Activated T-cell treated with anti-CD3 and anti-CD28 coated beads, Interleukin-2, amount 50 U/mL, for 72 hours (primary cell): ENCODE measurements around the gene RALGPS1. TPM values are rescaled to one million over a fixed set of nuclear protein-coding genes. Genes with fewer than 3 reads are reported as not detected.

Source experiments
- ATAC-seq, 2 donors: fragments of 150-1000 bp; cut with Tn5 transposase; replicated peaks in 1 of 2; 2 replicates each; pipeline ENCODE4 v1.10.0; 2021; ENCODE audit warnings: moderate library complexity in 2 of 2, mild to moderate bottlenecking in 1 of 2
- DNase-seq, 2 donors: peaks; one replicate each; pipeline ENCODE4 v3.0.0; 2021 to 2022; ENCODE audit warnings: mixed read lengths in 1 of 2
- H3K27ac Mint-ChIP-seq: one replicate; pipeline ENCODE4 v1.8.0; 2022; ENCODE audit warnings: mild to moderate bottlenecking, moderate library complexity, mixed read lengths
- H3K27me3 Mint-ChIP-seq: one replicate; pipeline ENCODE4 v1.8.0; 2022; ENCODE audit warnings: low read depth, mixed read lengths
- H3K36me3 Mint-ChIP-seq, 2 donors: one replicate each; pipeline ENCODE4 v1.8.0; 2022; ENCODE audit warnings: mixed read lengths in 2 of 2, mild to moderate bottlenecking in 1 of 2; ENCODE audit not compliant: insufficient read depth in 2 of 2
- H3K4me1 Mint-ChIP-seq: one replicate; pipeline ENCODE4 v1.8.0; 2022; ENCODE audit warnings: low read depth, mixed read lengths
- H3K4me3 Mint-ChIP-seq, 2 donors: one replicate each; pipeline ENCODE4 v1.8.0; 2022; ENCODE audit warnings: mild to moderate bottlenecking in 2 of 2, mixed read lengths in 2 of 2, moderate library complexity in 2 of 2
- H3K9me3 Mint-ChIP-seq, 2 donors: one replicate each; pipeline ENCODE4 v1.8.0; 2022; ENCODE audit warnings: mixed read lengths in 2 of 2
- total RNA-seq, 2 donors: library from RNA; stranded (reverse); gene quantifications; one replicate each; pipeline ENCODE4 v1.2.3, GENCODE V29; 2022

The RALGPS1 gene, protein sequence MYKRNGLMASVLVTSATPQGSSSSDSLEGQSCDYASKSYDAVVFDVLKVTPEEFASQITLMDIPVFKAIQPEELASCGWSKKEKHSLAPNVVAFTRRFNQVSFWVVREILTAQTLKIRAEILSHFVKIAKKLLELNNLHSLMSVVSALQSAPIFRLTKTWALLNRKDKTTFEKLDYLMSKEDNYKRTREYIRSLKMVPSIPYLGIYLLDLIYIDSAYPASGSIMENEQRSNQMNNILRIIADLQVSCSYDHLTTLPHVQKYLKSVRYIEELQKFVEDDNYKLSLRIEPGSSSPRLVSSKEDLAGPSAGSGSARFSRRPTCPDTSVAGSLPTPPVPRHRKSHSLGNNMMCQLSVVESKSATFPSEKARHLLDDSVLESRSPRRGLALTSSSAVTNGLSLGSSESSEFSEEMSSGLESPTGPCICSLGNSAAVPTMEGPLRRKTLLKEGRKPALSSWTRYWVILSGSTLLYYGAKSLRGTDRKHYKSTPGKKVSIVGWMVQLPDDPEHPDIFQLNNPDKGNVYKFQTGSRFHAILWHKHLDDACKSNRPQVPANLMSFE
- total RNA-seq, result 1 to 10 TPM; 3.3 to 3.4 TPM

- no peak within 1 kb of the TSS for H3K27ac Mint-ChIP-seq
- no peaks in the 10 kb centered on the region for H3K36me3 Mint-ChIP-seq
- H3K27me3 Mint-ChIP-seq, result peaks cover 32% of the 10 kb centered on the region
Observed at GRCh38 chr9:126914458-126915280, at the start of gene RALGPS1. RALGPS1 (plus strand) TSS chr9:126914782; CDS start chr9:126962290, 47,508 bp downstream.

DNA sequence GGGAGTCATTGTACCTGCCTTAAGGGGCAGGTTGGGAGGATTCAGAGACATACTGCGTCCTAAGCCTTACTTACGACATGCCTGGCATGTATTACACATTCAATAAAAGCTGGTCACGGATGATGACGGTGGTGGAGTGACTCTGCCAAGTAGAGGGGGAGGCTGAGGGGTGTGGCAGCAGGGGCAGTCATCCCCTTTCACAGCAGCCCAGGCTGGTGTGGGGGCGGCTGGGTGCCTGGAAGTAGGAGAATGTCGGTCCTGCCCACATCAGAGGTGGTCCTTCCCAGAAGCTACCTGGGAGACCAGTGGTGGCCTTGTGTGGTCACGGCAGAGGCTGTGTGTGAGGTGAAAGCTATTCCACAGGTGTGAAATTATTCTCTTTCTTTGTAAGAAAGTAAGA, 45.2 kb upstream of the RALGPS1 start:
- no peak for DNase-seq
- Mint-ChIP-seq H3K27ac (no peak overlapping the region), H3K9me3 (no peaks in the 10 kb centered on the region), H3K36me3 (peaks cover 1 to 2% of the 10 kb centered on the region in 2 donors), H3K4me3 (no peak overlapping the region), H3K27me3 (no peaks in the 10 kb centered on the region), H3K4me1 (peaks cover 18% of the 10 kb centered on the region)
- ATAC-seq, result no peak

More at GRCh38 chr9:126914458-126915280, at the start of gene RALGPS1:
- peaks cover 11% of the 10 kb centered on the region for H3K4me1 Mint-ChIP-seq
- peaks cover 0 to 4% of the 10 kb centered on the region in 2 donors for H3K9me3 Mint-ChIP-seq
- peak within 1 kb of the TSS; percentile 82 to 83 for H3K4me3 Mint-ChIP-seq
- ATAC-seq (peak; percentile 97 to 98), DNase-seq (peak; percentile 93 to 95)

DNA sequence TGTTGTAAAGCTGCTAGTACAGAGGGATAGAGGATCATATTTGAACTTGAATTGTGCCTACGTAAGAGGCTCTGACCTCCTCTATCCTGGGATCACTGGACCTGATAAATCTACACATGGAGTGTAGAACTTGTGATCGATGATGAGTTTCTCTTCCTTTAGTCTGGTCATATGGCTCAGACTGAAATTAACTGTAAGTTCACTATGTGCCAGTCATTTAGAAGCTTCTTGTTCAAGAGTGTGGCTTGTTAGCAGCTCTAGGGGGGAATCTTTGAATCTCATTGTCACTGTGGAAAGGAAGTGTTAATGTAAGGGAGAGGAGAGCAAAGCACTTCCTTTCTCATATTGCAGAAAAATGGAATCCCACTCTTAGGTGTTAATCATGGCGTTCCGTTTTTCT, 42.1 kb upstream of the RALGPS1 start:
- Mint-ChIP-seq H3K9me3 (no peaks in the 10 kb centered on the region), H3K4me1 (peaks cover 33% of the 10 kb centered on the region), H3K27me3 (no peaks in the 10 kb centered on the region), H3K27ac (peak overlapping the region; percentile 38), H3K36me3 (no peaks in the 10 kb centered on the region), H3K4me3 (no peak overlapping the region)
- ATAC-seq (peak; percentile 32 to 75), DNase-seq (no peak)

DNA sequence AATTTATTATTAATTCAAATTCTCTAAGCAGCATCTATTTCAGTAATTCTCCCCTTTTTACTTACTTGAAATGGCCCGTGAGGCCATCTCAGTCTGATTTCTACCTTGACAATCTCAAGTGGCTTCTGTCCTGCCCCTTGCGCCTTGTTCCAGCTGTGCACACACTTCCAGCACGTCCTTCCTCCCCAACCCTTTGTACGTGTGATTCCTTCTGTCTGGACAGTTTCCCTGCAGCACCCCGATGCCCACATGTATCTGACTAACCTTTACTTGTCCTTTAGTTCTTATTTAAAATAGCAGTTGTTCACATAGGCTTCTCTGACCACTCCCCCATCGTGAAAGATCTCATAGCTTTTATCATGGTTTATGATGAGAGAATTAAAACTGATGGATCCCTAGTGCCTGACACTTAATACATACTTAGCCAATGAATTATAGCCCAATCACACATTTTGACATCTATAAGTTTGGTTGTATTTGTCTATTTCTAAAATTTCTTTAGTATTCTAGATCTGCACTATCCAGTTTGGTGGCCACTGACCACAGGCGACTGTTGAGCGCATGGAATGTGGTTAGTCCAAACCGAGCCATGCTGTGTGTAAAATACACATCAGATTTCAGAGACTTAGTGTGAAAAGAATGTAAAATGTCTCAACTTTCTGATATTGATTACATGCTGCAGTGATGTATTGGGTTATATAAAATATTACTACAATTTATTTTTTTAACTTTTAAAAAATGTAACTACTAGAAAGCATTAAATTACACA, 39.9 kb upstream of the RALGPS1 start:
- no peak for DNase-seq
- Mint-ChIP-seq H3K36me3 (no peaks in the 10 kb centered on the region), H3K27me3 (no peaks in the 10 kb centered on the region), H3K27ac (peak overlapping the region; percentile 52), H3K4me3 (no peak overlapping the region), H3K4me1 (peaks cover 32% of the 10 kb centered on the region), H3K9me3 (no peaks in the 10 kb centered on the region)
- ATAC-seq, result no peak

DNA sequence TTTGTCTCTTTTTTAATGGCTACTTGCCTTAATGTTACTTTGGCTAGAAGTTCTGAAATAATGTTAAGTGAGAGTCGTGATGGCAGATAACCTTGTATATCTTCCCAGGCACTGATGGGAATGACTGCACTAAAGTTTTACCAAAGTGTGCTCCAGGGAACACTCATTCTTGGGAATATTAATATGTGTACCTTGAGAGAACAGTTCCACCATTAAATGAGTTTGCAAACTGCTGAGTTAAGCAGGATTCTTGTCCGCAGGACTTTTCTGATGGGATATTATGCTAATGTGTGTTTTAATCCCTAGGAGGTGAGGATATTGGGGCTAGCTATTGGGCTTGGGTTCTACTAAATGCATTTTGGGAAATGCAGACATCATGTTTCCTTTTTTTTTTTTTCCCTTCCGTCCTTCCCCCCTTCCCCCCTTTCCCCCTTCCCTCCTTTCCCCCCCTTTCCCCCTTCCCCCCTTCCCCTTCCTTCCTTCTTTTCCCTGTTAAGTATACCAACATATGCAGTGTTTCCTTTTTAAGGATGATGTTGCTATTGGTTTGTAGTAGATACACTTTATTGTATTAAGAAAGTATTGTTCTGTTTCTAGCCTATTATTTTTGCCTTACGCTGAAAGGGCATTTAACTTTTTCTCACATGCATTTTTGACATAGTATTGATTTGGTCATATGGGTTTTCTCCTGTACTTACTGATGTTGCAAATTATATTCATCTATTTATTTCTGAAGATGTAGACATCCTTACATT, 38.6 kb upstream of the RALGPS1 start:
- Mint-ChIP-seq H3K27ac (peak overlapping the region; percentile 95), H3K36me3 (no peaks in the 10 kb centered on the region), H3K27me3 (no peaks in the 10 kb centered on the region), H3K4me1 (peaks cover 32% of the 10 kb centered on the region), H3K4me3 (no peak overlapping the region), H3K9me3 (no peaks in the 10 kb centered on the region)
- DNase-seq (no peak), ATAC-seq (no peak)

- peaks cover 32% of the 10 kb centered on the region for H3K4me1 Mint-ChIP-seq
- no peak overlapping the region for H3K4me3 Mint-ChIP-seq
- H3K9me3 Mint-ChIP-seq, result no peaks in the 10 kb centered on the region
- H3K27me3 Mint-ChIP-seq, result no peaks in the 10 kb centered on the region
- H3K27ac Mint-ChIP-seq, result peak overlapping the region; percentile 95
- no peak for ATAC-seq
- DNase-seq, result no peak
- H3K36me3 Mint-ChIP-seq, result no peaks in the 10 kb centered on the region
Observed at GRCh38 chr9:126876531-126876930, 38.1 kb upstream of the RALGPS1 start.

DNA sequence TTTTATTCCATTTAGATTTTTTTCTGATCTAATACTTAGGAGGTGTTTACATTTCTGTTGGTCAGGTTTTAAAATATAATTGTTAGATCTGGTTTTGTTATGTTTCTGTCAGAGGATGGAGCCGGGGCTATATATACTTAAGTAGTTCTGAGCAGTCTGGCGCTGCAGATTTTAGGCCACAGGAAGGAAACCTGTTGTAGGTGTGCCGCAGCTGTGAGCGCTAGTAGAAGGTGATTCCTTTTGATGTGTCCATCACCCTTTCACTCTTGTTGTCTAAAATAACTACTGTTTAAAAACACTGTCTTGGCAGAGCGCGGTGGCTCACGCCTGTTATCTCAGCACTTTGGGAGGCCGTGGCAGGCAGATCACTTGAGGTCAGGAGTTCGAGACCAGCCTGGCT, 37.2 kb upstream of the RALGPS1 start:
- no peak for DNase-seq
- no peak for ATAC-seq
- Mint-ChIP-seq H3K27me3 (no peaks in the 10 kb centered on the region), H3K4me1 (peaks cover 31% of the 10 kb centered on the region), H3K36me3 (no peaks in the 10 kb centered on the region), H3K27ac (peak overlapping the region; percentile 63), H3K4me3 (no peak overlapping the region), H3K9me3 (no peaks in the 10 kb centered on the region)

DNA sequence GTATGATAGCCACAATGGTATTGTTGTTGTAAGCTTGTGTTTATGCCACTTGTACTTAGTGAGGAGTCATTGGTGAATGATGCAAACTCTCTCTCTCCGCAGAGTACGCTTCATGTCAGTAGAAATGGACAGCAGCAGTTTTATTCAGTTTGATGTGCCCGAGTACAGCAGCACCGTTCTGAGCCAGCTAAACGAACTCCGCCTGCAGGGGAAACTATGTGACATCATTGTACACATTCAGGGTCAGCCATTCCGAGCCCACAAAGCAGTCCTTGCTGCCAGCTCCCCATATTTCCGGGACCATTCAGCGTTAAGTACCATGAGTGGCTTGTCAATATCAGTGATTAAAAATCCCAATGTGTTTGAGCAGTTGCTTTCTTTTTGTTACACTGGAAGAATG, 35.3 kb upstream of the RALGPS1 start:
- ATAC-seq (no peak), DNase-seq (no peak)
- no peaks in the 10 kb centered on the region for H3K9me3 Mint-ChIP-seq
- H3K4me3 Mint-ChIP-seq, result no peak overlapping the region
- H3K4me1 Mint-ChIP-seq, result peaks cover 23% of the 10 kb centered on the region
- no peak overlapping the region for H3K27ac Mint-ChIP-seq
- no peaks in the 10 kb centered on the region for H3K36me3 Mint-ChIP-seq
- no peaks in the 10 kb centered on the region for H3K27me3 Mint-ChIP-seq

GRCh38 chr9:126880226-126880946, 34.2 kb upstream of the RALGPS1 start:
- no peak overlapping the region for H3K4me3 Mint-ChIP-seq
- H3K36me3 Mint-ChIP-seq, result no peaks in the 10 kb centered on the region
- ATAC-seq, result no peak
- H3K4me1 Mint-ChIP-seq, result peaks cover 23% of the 10 kb centered on the region
- H3K9me3 Mint-ChIP-seq, result no peaks in the 10 kb centered on the region
- DNase-seq, result no peak
- H3K27ac Mint-ChIP-seq, result no peak overlapping the region
- no peaks in the 10 kb centered on the region for H3K27me3 Mint-ChIP-seq

DNA sequence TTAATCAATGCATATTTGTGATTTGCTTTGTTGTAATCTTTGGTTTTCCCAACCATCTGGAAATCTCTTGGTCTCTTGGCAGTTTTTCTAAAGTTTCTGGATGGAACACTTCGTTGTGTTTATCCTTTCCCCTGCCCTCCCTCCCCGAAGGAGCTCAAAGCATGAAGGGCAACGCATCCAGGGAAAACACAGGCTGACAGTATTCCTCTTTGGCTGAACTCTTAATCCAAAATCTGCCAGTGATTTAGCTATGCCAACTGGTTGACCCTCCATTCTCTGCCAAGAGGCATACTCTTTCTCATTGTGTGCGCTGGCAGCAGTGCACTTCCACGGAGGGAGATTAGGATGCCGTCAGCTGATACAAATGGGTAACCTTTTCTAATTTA, 33.6 kb upstream of the RALGPS1 start:
- DNase-seq (no peak), ATAC-seq (no peak)
- Mint-ChIP-seq H3K27ac (no peak overlapping the region), H3K4me3 (no peak overlapping the region), H3K9me3 (no peaks in the 10 kb centered on the region), H3K4me1 (peaks cover 22% of the 10 kb centered on the region), H3K27me3 (no peaks in the 10 kb centered on the region), H3K36me3 (no peaks in the 10 kb centered on the region)

DNA sequence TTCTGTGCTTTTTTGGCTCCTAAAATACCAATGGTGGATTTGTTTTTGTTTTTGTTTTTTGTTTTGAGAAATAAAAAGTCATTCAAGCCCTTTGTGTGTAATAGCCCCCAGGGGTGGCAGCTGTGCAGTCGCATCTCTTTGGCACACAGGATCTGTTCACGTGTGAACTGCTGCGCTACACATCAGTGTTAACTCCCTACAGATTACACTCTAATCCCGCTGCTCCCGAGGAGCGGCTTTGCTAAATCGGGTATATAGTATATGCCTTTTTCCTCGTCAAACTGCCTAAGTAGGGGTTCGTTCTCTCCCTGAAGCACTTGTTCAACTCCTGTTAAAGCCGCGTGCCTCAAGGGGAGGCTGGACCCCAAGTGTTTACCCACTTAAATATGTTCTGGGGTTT, 31.8 kb upstream of the RALGPS1 start:
- Mint-ChIP-seq H3K9me3 (no peaks in the 10 kb centered on the region), H3K27me3 (no peaks in the 10 kb centered on the region), H3K4me1 (peaks cover 4% of the 10 kb centered on the region), H3K27ac (no peak overlapping the region), H3K4me3 (no peak overlapping the region), H3K36me3 (no peaks in the 10 kb centered on the region)
- ATAC-seq (no peak), DNase-seq (no peak)

GRCh38 chr9:126883636-126884035, 30.9 kb upstream of the RALGPS1 start:
- Mint-ChIP-seq H3K27ac (no peak overlapping the region), H3K4me3 (no peak overlapping the region), H3K36me3 (no peaks in the 10 kb centered on the region), H3K4me1 (no peaks in the 10 kb centered on the region), H3K9me3 (no peaks in the 10 kb centered on the region), H3K27me3 (no peaks in the 10 kb centered on the region)
- DNase-seq, result no peak
- ATAC-seq, result no peak
